K562 (cell line): Measurements from ENCODE around the gene SZT2. TPM values are rescaled to one million over a fixed set of nuclear protein-coding genes. Genes with fewer than 3 reads are reported as not detected.

Source experiments
- HDAC1 ChIP-seq, 2 experiments: fragments of 450-650 bp; IDR thresholded peaks; 2 replicates each; pipeline ENCODE4 v1.6.1; 2016 to 2017; ENCODE audit warnings: inconsistent platforms in 1 of 2, mild to moderate bottlenecking in 1 of 2, moderate library complexity in 1 of 2
- L3MBTL2 ChIP-seq: fragments of 450-650 bp; IDR thresholded peaks from 2 replicates; pipeline ENCODE4 v1.6.1; 2016; ENCODE audit warnings: mild to moderate bottlenecking, moderate library complexity
- MAFG ChIP-seq: fragments of 450-650 bp; conservative IDR thresholded peaks from 2 replicates; pipeline ENCODE4 v1.6.1; 2016; ENCODE audit warnings: missing genetic modification characterization, missing compliant biosample characterization
- MYNN ChIP-seq, 2 experiments: sonication (generic); formaldehyde crosslinking in 1 of 2; IDR thresholded peaks; 2 replicates each; pipeline versions ENCODE4 v1.5.0 to v1.6.1; 2016 to 2020; ENCODE audit warnings: antibody characterized with exemption in 1 of 2, missing genetic modification reagents in 1 of 2
- POLR2AphosphoS2 ChIP-seq: IDR thresholded peaks from 2 replicates; pipeline ENCODE4 v1.6.1; 2012; ENCODE audit warnings: low read length, improper control_type of control experiment
- RFX1 ChIP-seq: fragments of 450-650 bp; IDR thresholded peaks from 2 replicates; pipeline ENCODE4 v1.6.1; 2016; ENCODE audit warnings: mild to moderate bottlenecking, moderate library complexity
- RNF2 ChIP-seq: sonication (generic); IDR thresholded peaks from 2 replicates; pipeline ENCODE4 v1.6.1; 2016
- SRSF9 ChIP-seq: fragments of 200-400 bp; formaldehyde crosslinking; IDR thresholded peaks from 2 replicates; pipeline ENCODE4 v1.6.1; 2017; ENCODE audit warnings: low read depth, low read length, borderline replicate concordance
- TAF9B ChIP-seq: fragments of 450-650 bp; IDR thresholded peaks from 2 replicates; pipeline ENCODE4 v1.6.1; 2018; ENCODE audit warnings: mild to moderate bottlenecking; ENCODE audit not compliant: partially characterized antibody
- ZC3H4 ChIP-seq: sonication (generic); formaldehyde crosslinking; IDR thresholded peaks from 2 replicates; pipeline ENCODE4 v1.9.0; 2021; ENCODE audit warnings: missing genetic modification reagents, borderline replicate concordance
- ZKSCAN3 ChIP-seq: fragments of 250-450 bp; sonication (Bioruptor Pico); IDR thresholded peaks from 2 replicates; pipeline ENCODE4 v1.4.0; 2020
- ZNF444 ChIP-seq: fragments of 250-450 bp; sonication (Bioruptor Pico); IDR thresholded peaks from 2 replicates; pipeline ENCODE4 v1.4.0; 2020; ENCODE audit warnings: mild to moderate bottlenecking, moderate library complexity
- polyA plus RNA-seq, 8 experiments: library from polyadenylated mRNA; depleted of rRNA in 4 of 8; stranded (reverse) in 5 of 8; unstranded in 3 of 8; fragments of >200 nt; fragmentation: Nextera tagmentation in 2 of 8; fragmentation: Illumina TruSeq in 1 of 8; extraction: Ambion mirVana in 2 of 8; extraction: Trizol in 1 of 8; gene quantifications; 2 replicates each; pipeline versions ENCODE4 v1.2.1 to v1.2.3, GENCODE V29; 2011 to 2014; ENCODE audit warnings: inconsistent platforms in 1 of 8, missing spikeins in 1 of 8
- total RNA-seq, 7 experiments: library from RNA; depleted of rRNA in 6 of 7; stranded (reverse); fragments of >200 nt in 6 of 7; fragmentation: Illumina TruSeq in 2 of 7; extraction: Trizol in 2 of 7; gene quantifications; 2 replicates each; pipeline versions ENCODE4 v1.2.1 to v1.2.3, GENCODE V29; 2011 to 2021; ENCODE audit warnings: low replicate concordance in 1 of 7
- TF ChIP-seq, protein P1 (sequence below), 2 experiments: fragments of 450-650 bp in 1 of 2; sonication (generic) in 1 of 2; formaldehyde crosslinking in 1 of 2; IDR thresholded peaks in 1 of 2; conservative IDR thresholded peaks in 1 of 2; 2 replicates each; pipeline versions ENCODE4 v1.6.1 to v1.8.1; 2016 to 2023; ENCODE audit warnings: mild to moderate bottlenecking in 2 of 2, moderate library complexity in 2 of 2, inconsistent platforms in 1 of 2, missing genetic modification reagents in 1 of 2
- TF ChIP-seq, protein P2 (sequence below): conservative IDR thresholded peaks from 2 replicates; pipeline ENCODE4 v1.6.1; 2011; ENCODE audit warnings: low read depth, mild to moderate bottlenecking, low read length; ENCODE audit not compliant: control insufficient read depth
- TF ChIP-seq, protein P3 (sequence below), 2 experiments: fragments of 450-650 bp; IDR thresholded peaks; 2 replicates each; pipeline ENCODE4 v1.6.1; 2016; ENCODE audit warnings: mild to moderate bottlenecking in 2 of 2, borderline replicate concordance in 1 of 2, low read depth in 1 of 2, moderate library complexity in 1 of 2
- TF ChIP-seq, protein P4 (sequence below): fragments of 250-450 bp; sonication (Bioruptor Pico); IDR thresholded peaks from 2 replicates; pipeline ENCODE4 v1.4.0; 2020

Gene SZT2
- total and polyA plus RNA-seq, 9 of the 15 experiments (the other 6 are each of a cell fraction or from before 2014, with no cell fraction given): 0.88 to 31.0 (median 12.8) TPM

DNA sequence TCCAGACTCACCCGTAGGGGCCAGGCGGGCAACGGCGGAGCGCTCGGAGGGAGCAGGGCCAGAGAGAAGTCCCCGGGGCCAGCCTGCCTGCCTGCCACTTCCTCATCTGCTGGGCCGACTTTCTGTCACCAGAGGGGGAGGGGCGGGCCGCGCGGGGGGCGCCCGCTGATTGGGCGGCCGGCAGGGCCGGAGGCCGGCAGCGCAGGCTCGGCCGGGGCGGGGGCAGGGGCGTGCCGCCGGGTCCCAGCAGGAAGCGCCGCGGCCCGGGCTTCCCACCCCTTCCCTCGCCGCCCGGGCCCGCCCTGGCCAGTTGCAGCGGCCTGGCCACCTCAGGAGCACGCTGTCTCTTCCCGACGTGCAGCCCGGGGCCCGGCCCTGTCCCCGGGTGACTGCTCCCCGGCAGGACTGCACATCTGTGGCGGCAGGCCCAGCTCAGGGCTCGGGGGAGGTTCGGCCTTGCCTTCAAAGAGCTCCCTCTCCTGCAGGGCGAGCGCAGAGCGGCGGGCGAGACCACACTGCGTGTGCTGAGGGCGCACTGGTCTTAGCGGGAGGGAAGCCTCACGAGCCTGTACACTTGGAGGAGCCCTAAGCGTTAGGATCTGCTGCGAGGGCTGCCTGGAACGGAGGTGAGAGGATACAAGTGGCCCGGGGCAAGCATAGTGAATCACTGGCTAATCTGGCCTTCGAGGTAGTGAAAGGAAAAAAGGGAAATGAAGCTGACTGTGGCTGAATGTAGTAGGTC lies 21.6 kb upstream of the SZT2 start, which contains the start of gene ELOVL1 (continued):
- no peak for TF ChIP-seq ZC3H4 (CRISPR knock-in tag)
- no peak for TF ChIP-seq ZNF444 (CRISPR knock-in tag)
- TF ChIP-seq RFX1: no peak
- TF ChIP-seq, protein P1, sequence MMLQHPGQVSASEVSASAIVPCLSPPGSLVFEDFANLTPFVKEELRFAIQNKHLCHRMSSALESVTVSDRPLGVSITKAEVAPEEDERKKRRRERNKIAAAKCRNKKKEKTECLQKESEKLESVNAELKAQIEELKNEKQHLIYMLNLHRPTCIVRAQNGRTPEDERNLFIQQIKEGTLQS (IDR thresholded peaks at IDR 0.05): no peak
- TF ChIP-seq, protein P1 (CRISPR knock-in tag; conservative IDR thresholded peaks at IDR 0.05): no peak
- TF ChIP-seq, protein P2, sequence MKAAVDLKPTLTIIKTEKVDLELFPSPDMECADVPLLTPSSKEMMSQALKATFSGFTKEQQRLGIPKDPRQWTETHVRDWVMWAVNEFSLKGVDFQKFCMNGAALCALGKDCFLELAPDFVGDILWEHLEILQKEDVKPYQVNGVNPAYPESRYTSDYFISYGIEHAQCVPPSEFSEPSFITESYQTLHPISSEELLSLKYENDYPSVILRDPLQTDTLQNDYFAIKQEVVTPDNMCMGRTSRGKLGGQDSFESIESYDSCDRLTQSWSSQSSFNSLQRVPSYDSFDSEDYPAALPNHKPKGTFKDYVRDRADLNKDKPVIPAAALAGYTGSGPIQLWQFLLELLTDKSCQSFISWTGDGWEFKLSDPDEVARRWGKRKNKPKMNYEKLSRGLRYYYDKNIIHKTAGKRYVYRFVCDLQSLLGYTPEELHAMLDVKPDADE: peak; percentile 84; the same call in 1 of the 2 replicates
- peak; percentile 98 for TF ChIP-seq L3MBTL2
- TF ChIP-seq MAFG: no peak
- no peak for TF ChIP-seq SRSF9
- TF ChIP-seq, protein P3, sequence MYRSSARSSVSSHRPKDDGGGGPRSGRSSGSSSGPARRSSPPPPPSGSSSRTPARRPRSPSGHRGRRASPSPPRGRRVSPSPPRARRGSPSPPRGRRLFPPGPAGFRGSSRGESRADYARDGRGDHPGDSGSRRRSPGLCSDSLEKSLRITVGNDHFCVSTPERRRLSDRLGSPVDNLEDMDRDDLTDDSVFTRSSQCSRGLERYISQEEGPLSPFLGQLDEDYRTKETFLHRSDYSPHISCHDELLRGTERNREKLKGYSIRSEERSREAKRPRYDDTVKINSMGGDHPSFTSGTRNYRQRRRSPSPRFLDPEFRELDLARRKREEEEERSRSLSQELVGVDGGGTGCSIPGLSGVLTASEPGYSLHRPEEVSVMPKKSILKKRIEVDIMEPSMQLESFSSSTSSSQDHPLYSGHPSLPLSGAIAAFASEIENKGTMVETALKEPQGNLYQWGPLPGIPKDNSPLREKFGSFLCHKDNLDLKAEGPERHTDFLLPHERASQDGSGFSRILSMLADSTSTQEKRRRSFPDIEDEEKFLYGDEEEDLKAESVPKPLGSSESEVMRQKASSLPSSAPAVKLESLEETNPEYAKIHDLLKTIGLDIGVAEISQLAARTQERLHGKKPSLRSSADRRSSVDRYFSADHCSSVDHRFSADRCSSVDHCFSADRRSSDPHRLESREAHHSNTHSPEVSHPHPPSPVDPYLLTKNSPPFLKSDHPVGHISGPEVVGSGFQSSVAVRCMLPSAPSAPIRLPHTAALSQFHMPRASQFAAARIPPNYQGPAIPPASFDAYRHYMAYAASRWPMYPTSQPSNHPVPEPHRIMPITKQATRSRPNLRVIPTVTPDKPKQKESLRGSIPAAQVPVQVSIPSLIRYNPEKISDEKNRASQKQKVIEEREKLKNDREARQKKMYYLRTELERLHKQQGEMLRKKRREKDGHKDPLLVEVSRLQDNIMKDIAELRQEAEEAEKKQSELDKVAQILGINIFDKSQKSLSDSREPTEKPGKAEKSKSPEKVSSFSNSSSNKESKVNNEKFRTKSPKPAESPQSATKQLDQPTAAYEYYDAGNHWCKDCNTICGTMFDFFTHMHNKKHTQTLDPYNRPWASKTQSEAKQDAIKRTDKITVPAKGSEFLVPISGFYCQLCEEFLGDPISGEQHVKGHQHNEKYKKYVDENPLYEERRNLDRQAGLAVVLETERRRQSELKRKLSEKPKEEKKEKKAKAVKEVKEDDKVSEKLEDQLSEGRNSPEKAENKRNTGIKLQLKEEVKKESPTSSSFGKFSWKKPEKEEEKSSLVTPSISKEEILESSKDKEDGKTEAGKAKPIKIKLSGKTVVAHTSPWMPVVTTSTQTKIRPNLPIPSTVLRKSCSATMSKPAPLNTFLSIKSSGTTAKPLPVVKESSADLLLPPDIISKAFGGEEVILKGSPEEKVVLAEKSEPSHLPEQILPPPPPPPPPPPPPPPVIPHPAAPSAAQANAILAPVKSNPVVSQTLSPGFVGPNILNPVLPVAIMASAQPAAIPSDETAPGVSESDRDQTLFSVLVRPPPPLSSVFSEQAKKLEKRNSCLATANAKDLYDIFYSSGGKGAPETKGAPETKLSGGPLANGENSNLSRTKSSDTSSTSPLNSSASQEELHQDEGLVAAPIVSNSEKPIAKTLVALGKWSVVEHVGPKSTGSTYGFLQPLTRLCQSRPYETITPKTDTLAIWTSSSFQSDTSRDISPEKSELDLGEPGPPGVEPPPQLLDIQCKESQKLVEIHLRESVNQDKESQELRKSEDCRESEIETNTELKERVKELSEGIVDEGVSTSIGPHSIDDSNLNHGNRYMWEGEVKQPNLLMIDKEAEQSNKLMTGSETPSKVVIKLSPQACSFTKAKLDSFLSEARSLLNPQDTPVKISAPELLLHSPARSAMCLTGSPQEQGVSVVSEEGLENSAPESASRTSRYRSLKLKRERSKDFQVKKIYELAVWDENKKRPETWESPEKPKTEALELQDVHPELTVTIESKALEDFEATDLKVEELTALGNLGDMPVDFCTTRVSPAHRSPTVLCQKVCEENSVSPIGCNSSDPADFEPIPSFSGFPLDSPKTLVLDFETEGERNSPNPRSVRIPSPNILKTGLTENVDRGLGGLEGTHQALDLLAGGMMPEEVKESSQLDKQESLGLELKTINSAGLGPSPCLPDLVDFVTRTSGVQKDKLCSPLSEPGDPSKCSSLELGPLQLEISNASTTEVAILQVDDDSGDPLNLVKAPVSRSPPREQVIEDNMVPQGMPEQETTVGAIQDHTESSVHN (IDR thresholded peaks at IDR 0.05; ENCODE audit: borderline replicate concordance in 1 of 2, low read depth in 1 of 2): no peak
- TF ChIP-seq RNF2: peak; percentile 89
- no peak for TF ChIP-seq POLR2AphosphoS2
- TF ChIP-seq ZKSCAN3 (CRISPR knock-in tag): no peak
- peak; percentile 56 for TF ChIP-seq TAF9B
- TF ChIP-seq, protein P4, sequence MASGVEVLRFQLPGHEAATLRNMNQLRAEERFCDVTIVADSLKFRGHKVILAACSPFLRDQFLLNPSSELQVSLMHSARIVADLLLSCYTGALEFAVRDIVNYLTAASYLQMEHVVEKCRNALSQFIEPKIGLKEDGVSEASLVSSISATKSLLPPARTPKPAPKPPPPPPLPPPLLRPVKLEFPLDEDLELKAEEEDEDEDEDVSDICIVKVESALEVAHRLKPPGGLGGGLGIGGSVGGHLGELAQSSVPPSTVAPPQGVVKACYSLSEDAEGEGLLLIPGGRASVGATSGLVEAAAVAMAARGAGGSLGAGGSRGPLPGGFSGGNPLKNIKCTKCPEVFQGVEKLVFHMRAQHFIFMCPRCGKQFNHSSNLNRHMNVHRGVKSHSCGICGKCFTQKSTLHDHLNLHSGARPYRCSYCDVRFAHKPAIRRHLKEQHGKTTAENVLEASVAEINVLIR: peak; percentile 47; the same call in 1 of the 2 replicates
- peak in 1 of 2 experiments; percentile 90; a peak in 2 of 4 replicates for TF ChIP-seq HDAC1 (IDR thresholded peaks at IDR 0.05)
- no peak; the same call in 1 of the 2 replicates for TF ChIP-seq MYNN (IDR thresholded peaks at IDR 0.05)
- TF ChIP-seq MYNN (CRISPR knock-in tag; IDR thresholded peaks at IDR 0.05): no peak
